Parathyroid adenoma (tissue), 2 donors: Measurements from ENCODE around the gene EMP1.
"Not testable (repeated sequence)": the region's sequence is repeated elsewhere in the genome, so short reads cannot be mapped to it uniquely, and the experiment has no call there.

Source experiments
- H2AFZ ChIP-seq: fragments of 300-600 bp; sonication (generic); one replicate; pipeline ENCODE4 v1.7.0; 2017; ENCODE audit warnings: antibody characterized with exemption, mild to moderate bottlenecking
- H3K27ac ChIP-seq: fragments of 300-600 bp; sonication (generic); one replicate; pipeline ENCODE4 v1.7.0; 2017
- H3K27me3 ChIP-seq: fragments of 300-600 bp; sonication (generic); one replicate; pipeline ENCODE4 v1.7.0; 2017; ENCODE audit warnings: low read length; ENCODE audit not compliant: control insufficient read depth, insufficient read depth
- H3K36me3 ChIP-seq: fragments of 300-600 bp; sonication (generic); one replicate; pipeline ENCODE4 v1.7.0; 2017; ENCODE audit warnings: low read length; ENCODE audit not compliant: control insufficient read depth, insufficient read depth
- H3K4me1 ChIP-seq: fragments of 300-600 bp; sonication (generic); one replicate; pipeline ENCODE4 v1.7.0; 2017; ENCODE audit warnings: control low read depth
- H3K4me2 ChIP-seq: fragments of 300-600 bp; sonication (generic); one replicate; pipeline ENCODE4 v1.7.0; 2017; ENCODE audit warnings: low read length
- H3K4me3 ChIP-seq: fragments of 300-600 bp; sonication (generic); one replicate; pipeline ENCODE4 v1.7.0; 2017; ENCODE audit warnings: low read depth, low read length
- H3K79me2 ChIP-seq: fragments of 300-600 bp; sonication (generic); one replicate; pipeline ENCODE4 v1.7.0; 2017; ENCODE audit warnings: control low read depth
- H3K9ac ChIP-seq: fragments of 300-600 bp; sonication (generic); one replicate; pipeline ENCODE4 v1.7.0; 2017; ENCODE audit warnings: mild to moderate bottlenecking
- H3K9me3 ChIP-seq: fragments of 300-600 bp; sonication (generic); one replicate; pipeline ENCODE4 v1.7.0; 2017; ENCODE audit warnings: low read length; ENCODE audit not compliant: control insufficient read depth
- CTCF ChIP-seq: fragments of 300-600 bp; sonication (generic); IDR thresholded peaks from one replicate; pipeline ENCODE4 v1.7.0; 2017; ENCODE audit warnings: antibody characterized with exemption, mild to moderate bottlenecking
- donor health status: primary hyperparathyroidism.

EMP1 gene

GRCh38 chr12:13258197-13258596 is 61.7 kb downstream of the EMP1 start:
- H3K27ac ChIP-seq, result no peak overlapping the region
- no peak overlapping the region for H3K4me3 ChIP-seq
- H2AFZ ChIP-seq, result no peak overlapping the region

GRCh38 chr12:13258717-13259119 is 62.2 kb downstream of the EMP1 start:
- TF ChIP-seq CTCF, result no peak
- no peak overlapping the region for H3K27ac ChIP-seq

More at GRCh38 chr12:13258197-13258596, 61.7 kb downstream of the EMP1 start:
- Histone ChIP-seq H3K4me2 (no peak overlapping the region), H3K9ac (no peak overlapping the region), H3K27me3 (no peaks in the 10 kb centered on the region), H3K9me3 (no peaks in the 10 kb centered on the region), H3K36me3 (no peaks in the 10 kb centered on the region), H3K4me1 (peaks cover 4% of the 10 kb centered on the region), H3K79me2 (no peaks in the 10 kb centered on the region)
- no peak for TF ChIP-seq CTCF

GRCh38 chr12:13259625-13260024 is 63.1 kb downstream of the EMP1 start:
- not testable (repeated sequence) for H3K9me3 ChIP-seq, H3K4me3 ChIP-seq, H3K4me1 ChIP-seq, H3K4me2 ChIP-seq, H3K27ac ChIP-seq, H3K9ac ChIP-seq, H3K27me3 ChIP-seq, H3K36me3 ChIP-seq, H3K79me2 ChIP-seq, H2AFZ ChIP-seq

More at GRCh38 chr12:13258717-13259119, 62.2 kb downstream of the EMP1 start:
- Histone ChIP-seq H3K9ac (no peak overlapping the region), H3K4me1 (peaks cover 4% of the 10 kb centered on the region), H3K9me3 (no peaks in the 10 kb centered on the region), H3K4me2 (no peak overlapping the region), H3K27me3 (no peaks in the 10 kb centered on the region), H3K4me3 (no peak overlapping the region), H2AFZ (no peak overlapping the region), H3K36me3 (no peaks in the 10 kb centered on the region), H3K79me2 (no peaks in the 10 kb centered on the region)

GRCh38 chr12:13267826-13268225 is 71.3 kb downstream of the EMP1 start:
- H3K4me1 ChIP-seq, H3K36me3 ChIP-seq, H3K4me3 ChIP-seq, H3K9ac ChIP-seq, H3K79me2 ChIP-seq, H3K4me2 ChIP-seq, H3K27ac ChIP-seq, H3K27me3 ChIP-seq, H2AFZ ChIP-seq, H3K9me3 ChIP-seq: not testable (repeated sequence)

GRCh38 chr12:13268581-13268980 is 72.1 kb downstream of the EMP1 start:
- no peak overlapping the region for H3K27ac ChIP-seq
- no peak overlapping the region for H3K9ac ChIP-seq
- H3K36me3 ChIP-seq, result no peaks in the 10 kb centered on the region
- H3K4me2 ChIP-seq, result no peak overlapping the region
- H3K27me3 ChIP-seq, result no peaks in the 10 kb centered on the region
- H3K9me3 ChIP-seq, result no peaks in the 10 kb centered on the region
- H3K79me2 ChIP-seq, result no peaks in the 10 kb centered on the region
- no peak overlapping the region for H2AFZ ChIP-seq
- no peak overlapping the region for H3K4me3 ChIP-seq
- TF ChIP-seq CTCF, result no peak
- H3K4me1 ChIP-seq, result no peaks in the 10 kb centered on the region
